A673 (cell line): Measurements from ENCODE around the gene SNTB2.

ENCODE experiments used
- EZH2 ChIP-seq: fragments of 200-600 bp; sonication (generic); IDR thresholded peaks from 2 replicates; pipeline ENCODE4 v1.6.1; 2017; ENCODE audit warnings: borderline replicate concordance, low read depth, mild to moderate bottlenecking, mixed read lengths, antibody characterized with exemption, low read length; ENCODE audit not compliant: poor library complexity, severe bottlenecking
- TF ChIP-seq, protein P1 (sequence below): fragments of 300-800, 200-600 bp; sonication (generic); conservative IDR thresholded peaks from 2 replicates; pipeline ENCODE4 v1.5.1; 2017; ENCODE audit warnings: low read depth, mild to moderate bottlenecking, antibody characterized with exemption, low read length, moderate library complexity, mixed read lengths

DNA sequence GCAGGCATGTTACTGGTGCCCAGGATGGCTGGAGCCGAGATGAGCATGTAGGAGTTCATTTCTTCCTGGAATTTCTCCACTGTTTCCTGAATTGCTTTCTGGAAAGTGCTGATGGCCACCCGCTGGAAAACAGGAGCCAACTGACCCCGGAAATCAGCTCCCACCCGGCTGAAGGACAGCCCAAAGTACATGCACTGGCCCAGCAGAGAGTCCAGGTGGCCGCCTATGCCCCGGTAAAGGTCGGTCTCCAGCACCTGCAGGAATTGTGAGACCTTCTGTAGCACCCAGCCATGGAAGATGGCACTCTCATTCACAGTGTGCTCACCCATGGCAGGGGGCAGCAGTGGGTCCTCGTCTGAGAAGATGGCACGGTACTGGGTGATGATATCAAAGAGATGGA is 147.7 kb downstream of the SNTB2 start:
- TF ChIP-seq, protein P1, sequence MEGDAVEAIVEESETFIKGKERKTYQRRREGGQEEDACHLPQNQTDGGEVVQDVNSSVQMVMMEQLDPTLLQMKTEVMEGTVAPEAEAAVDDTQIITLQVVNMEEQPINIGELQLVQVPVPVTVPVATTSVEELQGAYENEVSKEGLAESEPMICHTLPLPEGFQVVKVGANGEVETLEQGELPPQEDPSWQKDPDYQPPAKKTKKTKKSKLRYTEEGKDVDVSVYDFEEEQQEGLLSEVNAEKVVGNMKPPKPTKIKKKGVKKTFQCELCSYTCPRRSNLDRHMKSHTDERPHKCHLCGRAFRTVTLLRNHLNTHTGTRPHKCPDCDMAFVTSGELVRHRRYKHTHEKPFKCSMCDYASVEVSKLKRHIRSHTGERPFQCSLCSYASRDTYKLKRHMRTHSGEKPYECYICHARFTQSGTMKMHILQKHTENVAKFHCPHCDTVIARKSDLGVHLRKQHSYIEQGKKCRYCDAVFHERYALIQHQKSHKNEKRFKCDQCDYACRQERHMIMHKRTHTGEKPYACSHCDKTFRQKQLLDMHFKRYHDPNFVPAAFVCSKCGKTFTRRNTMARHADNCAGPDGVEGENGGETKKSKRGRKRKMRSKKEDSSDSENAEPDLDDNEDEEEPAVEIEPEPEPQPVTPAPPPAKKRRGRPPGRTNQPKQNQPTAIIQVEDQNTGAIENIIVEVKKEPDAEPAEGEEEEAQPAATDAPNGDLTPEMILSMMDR = no peak
- TF ChIP-seq EZH2 = no peak
